HL-60/S4 treated with phorbol 12-myristate 13-acetate at 8.2 ng/mL for 4 days and 3 days (cell line): Measurements from ENCODE around the gene PROM2.

ENCODE experiments used
- in situ Hi-C: fragments of 300-500 bp; cut with MboI; formaldehyde crosslinking; loops from 2 replicates; pipeline ENCODE4 v1.15.0; 2022; ENCODE audit warnings: low sequenced_read_pairs

PROM2 gene

GRCh38 chr2:95336406-95336805, 62.2 kb downstream of the PROM2 start:
- in situ Hi-C loops, result no loop called here

- in situ Hi-C loops, result no loop called here
Measured at GRCh38 chr2:95337829-95338228, 63.6 kb downstream of the PROM2 start.
